SK-N-SH (cell line): ENCODE results near the gene PDE4B. TPM values are rescaled to one million over a fixed set of nuclear protein-coding genes. Genes with fewer than 3 reads are reported as not detected.
"Not testable (repeated sequence)": the region's sequence is repeated elsewhere in the genome, so short reads cannot be mapped to it uniquely, and the experiment has no call there.

ENCODE experiments used
- CTCF ChIA-PET: fragments of 300-600, 350-600 bp; formaldehyde crosslinking; extraction: SDS; loops from one replicate; lab custom pipeline; 2021; lab: Yijun Ruan, JAX
- POLR2A ChIA-PET: fragments of 350-600 bp; sonication (Branson Sonifier 250); formaldehyde crosslinking; extraction: SDS; loops from one replicate; lab custom pipeline; 2020; ENCODE audit warnings: antibody characterized with exemption, inconsistent platforms; lab: Yijun Ruan, JAX
- DNase-seq: peaks from one replicate; pipeline ENCODE4 v3.0.0; 2012
- H2AFZ ChIP-seq: fragments of 200-600 bp; sonication (generic); 2 replicates; pipeline ENCODE4 v1.8.1; 2016; ENCODE audit warnings: antibody characterized with exemption, mild to moderate bottlenecking, low read depth
- H3F3A ChIP-seq: fragments of 200-600 bp; sonication (generic); replicated peaks from 2 replicates; pipeline ENCODE3; 2016; ENCODE audit warnings: antibody characterized with exemption, mild to moderate bottlenecking; ENCODE audit not compliant: insufficient read depth
- H3K27ac ChIP-seq, 2 experiments: fragments of 200-500 bp in 1 of 2; fragments of 200-600 bp in 1 of 2; sonication (Bioruptor generic) in 1 of 2; sonication (generic), shearing (Covaris generic) in 1 of 2; 2 replicates each; pipeline versions ENCODE4 v1.5.1 to v1.6.1; 2014 to 2016; ENCODE audit warnings: low read depth in 2 of 2, inconsistent platforms in 1 of 2, low read length in 1 of 2, mild to moderate bottlenecking in 1 of 2, mixed read lengths in 1 of 2
- H3K27me3 ChIP-seq: fragments of 200-600 bp; sonication (generic), shearing (Covaris generic); 2 replicates; pipeline ENCODE4 v1.6.1; 2016; ENCODE audit warnings: mixed run types; ENCODE audit not compliant: insufficient read depth
- H3K36me3 ChIP-seq, 2 experiments: fragments of 200-500 bp in 1 of 2; fragments of 200-600 bp in 1 of 2; sonication (Bioruptor generic) in 1 of 2; sonication (generic) in 1 of 2; replicated peaks in 1 of 2; 2 replicates each; pipeline versions ENCODE3 to v1.5.1; 2014 to 2016; ENCODE audit warnings: low read length in 1 of 2, mild to moderate bottlenecking in 1 of 2; ENCODE audit not compliant: insufficient read depth in 2 of 2, control insufficient read depth in 1 of 2
- H3K4me1 ChIP-seq, 2 experiments: fragments of 200-500 bp in 1 of 2; fragments of 200-600 bp in 1 of 2; sonication (Bioruptor generic) in 1 of 2; sonication (generic), shearing (Covaris generic) in 1 of 2; 2 replicates each; pipeline versions ENCODE4 v1.5.1 to v1.6.1; 2014 to 2016; ENCODE audit warnings: low read depth in 1 of 2, low read length in 1 of 2, mixed run types in 1 of 2; ENCODE audit not compliant: insufficient read depth in 2 of 2, control insufficient read depth in 1 of 2
- H3K4me2 ChIP-seq: fragments of 200-600 bp; sonication (generic), shearing (Covaris generic); 2 replicates; pipeline ENCODE4 v1.6.1; 2017; ENCODE audit warnings: mixed run types
- H3K4me3 ChIP-seq, 2 experiments: fragments of 200-500 bp in 1 of 2; fragments of 200-600 bp in 1 of 2; sonication (Bioruptor generic) in 1 of 2; sonication (generic), shearing (Covaris generic) in 1 of 2; 2 replicates each; pipeline versions ENCODE4 v1.5.1 to v1.8.1; 2014 to 2016; ENCODE audit warnings: low read depth in 2 of 2, inconsistent platforms in 1 of 2, low read length in 1 of 2, mild to moderate bottlenecking in 1 of 2, mixed read lengths in 1 of 2, moderate library complexity in 1 of 2
- H3K79me2 ChIP-seq: fragments of 200-600 bp; sonication (generic); 2 replicates; pipeline ENCODE4 v1.8.1; 2017; ENCODE audit warnings: mild to moderate bottlenecking; ENCODE audit not compliant: insufficient read depth
- H3K9ac ChIP-seq: fragments of 200-600 bp; sonication (generic); 2 replicates; pipeline ENCODE4 v1.6.1; 2017; ENCODE audit warnings: mixed run types
- H3K9me2 ChIP-seq: fragments of 200-600 bp; sonication (generic); 2 replicates; pipeline ENCODE4 v1.6.1; 2017; ENCODE audit warnings: mixed run types
- H3K9me3 ChIP-seq: fragments of 200-600 bp; sonication (generic); 2 replicates; pipeline ENCODE4 v1.6.1; 2017; ENCODE audit warnings: mixed run types, mild to moderate bottlenecking, moderate library complexity
- H4K20me1 ChIP-seq: fragments of 200-600 bp; sonication (generic); 2 replicates; pipeline ENCODE4 v1.6.1; 2017; ENCODE audit warnings: mild to moderate bottlenecking, mixed run types; ENCODE audit not compliant: insufficient read depth
- CHD2 ChIP-seq: fragments of 150-350 bp; IDR thresholded peaks from 2 replicates; pipeline ENCODE4 v1.6.1; 2018; ENCODE audit warnings: low read length; ENCODE audit not compliant: partially characterized antibody
- ELF1 ChIP-seq: IDR thresholded peaks from 2 replicates; pipeline ENCODE4 v1.4.0; 2012
- EP300 ChIP-seq, 2 experiments: IDR thresholded peaks; 2 replicates each; pipeline versions ENCODE4 v1.4.0 to v1.6.1; 2012; ENCODE audit warnings: borderline replicate concordance in 1 of 2, low read depth in 1 of 2, low read length in 1 of 2
- EZH2phosphoT487 ChIP-seq: fragments of 200-600 bp; sonication (generic); IDR thresholded peaks from 2 replicates; pipeline ENCODE4 v1.6.1; 2017; ENCODE audit warnings: low read depth, mixed run types, mild to moderate bottlenecking, antibody characterized with exemption, moderate library complexity, borderline replicate concordance
- FOXM1 ChIP-seq: IDR thresholded peaks from 2 replicates; pipeline ENCODE4 v1.4.0; 2012; ENCODE audit warnings: low read depth, mild to moderate bottlenecking
- GATA2 ChIP-seq: sonication (generic); formaldehyde crosslinking; IDR thresholded peaks from 2 replicates; pipeline ENCODE4 v1.5.0; 2020; ENCODE audit warnings: mild to moderate bottlenecking, missing genetic modification reagents
- MEF2A ChIP-seq: IDR thresholded peaks from 2 replicates; pipeline ENCODE4 v1.4.0; 2012; ENCODE audit warnings: low read depth, borderline replicate concordance
- MXI1 ChIP-seq: IDR thresholded peaks from 2 replicates; pipeline ENCODE4 v1.6.1; 2012; ENCODE audit warnings: mild to moderate bottlenecking, low read depth, low read length, improper control_type of control experiment
- NFIC ChIP-seq: IDR thresholded peaks from 2 replicates; pipeline ENCODE4 v1.4.0; 2012; ENCODE audit warnings: borderline replicate concordance
- NRF1 ChIP-seq: IDR thresholded peaks from 2 replicates; pipeline ENCODE4 v1.6.1; 2012; ENCODE audit warnings: low read depth, mild to moderate bottlenecking, low read length
- RAD21 ChIP-seq: IDR thresholded peaks from 2 replicates; pipeline ENCODE4 v1.6.1; 2012; ENCODE audit warnings: mild to moderate bottlenecking, low read length
- RFX5 ChIP-seq: IDR thresholded peaks from 2 replicates; pipeline ENCODE4 v1.6.1; 2012; ENCODE audit warnings: mild to moderate bottlenecking, improper control_type of control experiment, low read length
- SIN3A ChIP-seq: IDR thresholded peaks from 2 replicates; pipeline ENCODE4 v1.6.1; 2012; ENCODE audit warnings: low read depth, mild to moderate bottlenecking, low read length, moderate library complexity, borderline replicate concordance
- SMC3 ChIP-seq: IDR thresholded peaks from 2 replicates; pipeline ENCODE4 v1.6.1; 2012; ENCODE audit warnings: low read depth, low read length, improper control_type of control experiment
- TAF1 ChIP-seq: IDR thresholded peaks from 2 replicates; pipeline ENCODE4 v1.6.1; 2012; ENCODE audit warnings: low read depth, mild to moderate bottlenecking, low read length, moderate library complexity, borderline replicate concordance
- TCF12 ChIP-seq: IDR thresholded peaks from 2 replicates; pipeline ENCODE4 v1.4.0; 2012
- TEAD4 ChIP-seq: IDR thresholded peaks from 2 replicates; pipeline ENCODE4 v1.4.0; 2012; ENCODE audit warnings: mild to moderate bottlenecking, borderline replicate concordance; ENCODE audit not compliant: insufficient read depth
- YY1 ChIP-seq: IDR thresholded peaks from 2 replicates; pipeline ENCODE4 v1.4.0; 2012; ENCODE audit warnings: low read depth, mild to moderate bottlenecking
- WGBS: methylation state at CpG from one replicate; pipeline ENCODE4 v1.1.6; 2017; ENCODE audit warnings: low lambda C conversion rate; 5-methylcytosine and 5-hydroxymethylcytosine counted together
- polyA plus RNA-seq, 3 experiments: library from polyadenylated mRNA; depleted of rRNA; stranded (reverse); fragments of >200 nt; gene quantifications; 2 replicates each; pipeline ENCODE4 v1.2.3, GENCODE V29; 2012
- TF ChIP-seq, protein P1 (sequence below): IDR thresholded peaks from 2 replicates; pipeline ENCODE4 v1.4.0; 2012; ENCODE audit warnings: low read depth, borderline replicate concordance
- TF ChIP-seq, protein P2 (sequence below): IDR thresholded peaks from 2 replicates; pipeline ENCODE4; 2012
- TF ChIP-seq, protein P3 (sequence below): fragments of 150-350 bp; IDR thresholded peaks from 2 replicates; pipeline ENCODE4 v1.6.1; 2017; ENCODE audit warnings: antibody characterized with exemption, low read length, low read depth, borderline replicate concordance
- TF ChIP-seq, protein P4 (sequence below): IDR thresholded peaks from 2 replicates; pipeline ENCODE4 v1.4.0; 2012; ENCODE audit warnings: low read depth, borderline replicate concordance

The PDE4B gene
- polyA plus RNA-seq, 1 of the 3 experiments (the other 2 are of a cell fraction), result 1.9 TPM

DNA sequence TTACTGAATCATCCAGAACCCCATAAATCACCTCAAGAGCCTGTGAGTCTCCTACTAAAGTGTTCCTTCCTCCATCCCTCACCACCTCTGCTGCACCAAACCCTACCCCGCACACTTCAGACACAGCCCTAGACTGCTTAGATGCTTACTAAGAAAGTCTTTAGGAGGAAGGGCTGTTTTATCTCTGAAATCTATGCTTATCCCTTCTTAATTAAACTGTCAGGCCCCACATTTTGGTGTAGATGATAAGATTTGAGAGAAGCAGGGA is 524.5 kb downstream of the PDE4B start:
- no peaks in the 10 kb centered on the region for H3F3A ChIP-seq
- H3K9me3 ChIP-seq, result no peaks in the 10 kb centered on the region
- ChIA-PET POLR2A (no interaction called here), CTCF (no interaction called here)
- no peak overlapping the region for H2AFZ ChIP-seq
- no peaks in the 10 kb centered on the region for H4K20me1 ChIP-seq
- no peak overlapping the region for H3K4me3 ChIP-seq
- TF ChIP-seq EZH2phosphoT487, result no peak
- no peak for TF ChIP-seq SMC3
- no peak for TF ChIP-seq NFIC
- no peak for TF ChIP-seq RAD21
- TF ChIP-seq TEAD4, result no peak
- no peak for TF ChIP-seq EP300 (IDR thresholded peaks at IDR 0.05; ENCODE audit: borderline replicate concordance in 1 of 2, low read depth in 1 of 2, low read length in 1 of 2)
- TF ChIP-seq MXI1, result no peak
- no peak for TF ChIP-seq ELF1
- TF ChIP-seq, protein P1, sequence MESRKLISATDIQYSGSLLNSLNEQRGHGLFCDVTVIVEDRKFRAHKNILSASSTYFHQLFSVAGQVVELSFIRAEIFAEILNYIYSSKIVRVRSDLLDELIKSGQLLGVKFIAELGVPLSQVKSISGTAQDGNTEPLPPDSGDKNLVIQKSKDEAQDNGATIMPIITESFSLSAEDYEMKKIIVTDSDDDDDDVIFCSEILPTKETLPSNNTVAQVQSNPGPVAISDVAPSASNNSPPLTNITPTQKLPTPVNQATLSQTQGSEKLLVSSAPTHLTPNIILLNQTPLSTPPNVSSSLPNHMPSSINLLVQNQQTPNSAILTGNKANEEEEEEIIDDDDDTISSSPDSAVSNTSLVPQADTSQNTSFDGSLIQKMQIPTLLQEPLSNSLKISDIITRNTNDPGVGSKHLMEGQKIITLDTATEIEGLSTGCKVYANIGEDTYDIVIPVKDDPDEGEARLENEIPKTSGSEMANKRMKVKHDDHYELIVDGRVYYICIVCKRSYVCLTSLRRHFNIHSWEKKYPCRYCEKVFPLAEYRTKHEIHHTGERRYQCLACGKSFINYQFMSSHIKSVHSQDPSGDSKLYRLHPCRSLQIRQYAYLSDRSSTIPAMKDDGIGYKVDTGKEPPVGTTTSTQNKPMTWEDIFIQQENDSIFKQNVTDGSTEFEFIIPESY, result no peak
- no peak for TF ChIP-seq NRF1
- no peak for TF ChIP-seq SIN3A
- no peak for TF ChIP-seq TAF1
- no peak for TF ChIP-seq MEF2A
- peaks cover 0 to 8% of the 10 kb centered on the region in 2 experiments; a peak in 2 of 4 replicates for H3K4me1 ChIP-seq
- DNase-seq, result no peak
- no peaks in the 10 kb centered on the region for H3K27me3 ChIP-seq
- H3K9me2 ChIP-seq, result no peaks in the 10 kb centered on the region
- WGBS, result 100% methylated on average over 1 of the region's 1 CpG
- H3K9ac ChIP-seq, result no peak overlapping the region
- H3K4me2 ChIP-seq, result no peak overlapping the region
- no peaks in the 10 kb centered on the region for H3K79me2 ChIP-seq
- no peak overlapping the region for H3K27ac ChIP-seq
- H3K36me3 ChIP-seq, result no peaks in the 10 kb centered on the region

DNA sequence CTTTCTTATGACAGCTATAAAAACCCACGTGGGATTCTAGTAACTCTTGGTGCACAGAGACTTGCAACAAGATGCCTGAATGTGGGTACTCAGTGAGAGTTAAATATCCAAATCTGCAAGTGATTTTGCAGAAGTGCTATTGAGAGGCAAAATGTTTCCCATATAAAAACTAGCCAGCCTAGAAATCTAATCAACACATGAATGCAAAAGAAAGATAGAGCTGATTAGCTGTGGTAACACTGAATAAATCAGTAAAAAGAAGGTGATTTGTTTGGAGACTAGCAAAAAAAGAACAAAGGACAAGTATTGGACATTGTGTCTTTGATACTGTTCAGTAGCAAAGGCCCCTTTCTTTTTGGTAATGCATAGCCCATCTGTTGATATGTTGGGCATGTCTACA is 527.5 kb downstream of the PDE4B start:
- Histone ChIP-seq H3K9me3 (no peaks in the 10 kb centered on the region), H3K9ac (no peak overlapping the region), H3K4me3 (no peak overlapping the region), H4K20me1 (no peaks in the 10 kb centered on the region), H3K9me2 (no peaks in the 10 kb centered on the region), H3K36me3 (no peaks in the 10 kb centered on the region), H2AFZ (no peak overlapping the region), H3K4me2 (no peak overlapping the region), H3K27ac (no peak overlapping the region), H3K4me1 (no peaks in the 10 kb centered on the region; a peak in 1 of 4 replicates), H3K79me2 (no peaks in the 10 kb centered on the region), H3K27me3 (no peaks in the 10 kb centered on the region), H3F3A (no peaks in the 10 kb centered on the region)
- DNase-seq, result no peak
- CTCF ChIA-PET, result interaction anchor here (2.3 kb wide), 1 partner anchor 12 kb away, joined by 6 read pairs; no protein-coding TSS in a partner anchor
- 25% methylated on average over 1 of the region's 1 CpG for WGBS
- POLR2A ChIA-PET, result no interaction called here
- TF ChIP-seq EZH2phosphoT487, result no peak
- TF ChIP-seq FOXM1, result no peak
- no peak for TF ChIP-seq CHD2
- no peak for TF ChIP-seq GATA2 (CRISPR knock-in tag)
- TF ChIP-seq, protein P2, sequence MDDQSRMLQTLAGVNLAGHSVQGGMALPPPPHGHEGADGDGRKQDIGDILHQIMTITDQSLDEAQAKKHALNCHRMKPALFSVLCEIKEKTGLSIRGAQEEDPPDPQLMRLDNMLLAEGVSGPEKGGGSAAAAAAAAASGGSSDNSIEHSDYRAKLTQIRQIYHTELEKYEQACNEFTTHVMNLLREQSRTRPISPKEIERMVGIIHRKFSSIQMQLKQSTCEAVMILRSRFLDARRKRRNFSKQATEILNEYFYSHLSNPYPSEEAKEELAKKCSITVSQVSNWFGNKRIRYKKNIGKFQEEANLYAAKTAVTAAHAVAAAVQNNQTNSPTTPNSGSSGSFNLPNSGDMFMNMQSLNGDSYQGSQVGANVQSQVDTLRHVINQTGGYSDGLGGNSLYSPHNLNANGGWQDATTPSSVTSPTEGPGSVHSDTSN, result no peak
- TF ChIP-seq TCF12, result no peak
- TF ChIP-seq RFX5, result no peak
- TF ChIP-seq, protein P3, sequence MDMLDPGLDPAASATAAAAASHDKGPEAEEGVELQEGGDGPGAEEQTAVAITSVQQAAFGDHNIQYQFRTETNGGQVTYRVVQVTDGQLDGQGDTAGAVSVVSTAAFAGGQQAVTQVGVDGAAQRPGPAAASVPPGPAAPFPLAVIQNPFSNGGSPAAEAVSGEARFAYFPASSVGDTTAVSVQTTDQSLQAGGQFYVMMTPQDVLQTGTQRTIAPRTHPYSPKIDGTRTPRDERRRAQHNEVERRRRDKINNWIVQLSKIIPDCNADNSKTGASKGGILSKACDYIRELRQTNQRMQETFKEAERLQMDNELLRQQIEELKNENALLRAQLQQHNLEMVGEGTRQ, result no peak
- TF ChIP-seq YY1, result no peak
- TF ChIP-seq, protein P4, sequence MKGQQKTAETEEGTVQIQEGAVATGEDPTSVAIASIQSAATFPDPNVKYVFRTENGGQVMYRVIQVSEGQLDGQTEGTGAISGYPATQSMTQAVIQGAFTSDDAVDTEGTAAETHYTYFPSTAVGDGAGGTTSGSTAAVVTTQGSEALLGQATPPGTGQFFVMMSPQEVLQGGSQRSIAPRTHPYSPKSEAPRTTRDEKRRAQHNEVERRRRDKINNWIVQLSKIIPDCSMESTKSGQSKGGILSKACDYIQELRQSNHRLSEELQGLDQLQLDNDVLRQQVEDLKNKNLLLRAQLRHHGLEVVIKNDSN, result no peak
- TF ChIP-seq RAD21, result no peak

DNA sequence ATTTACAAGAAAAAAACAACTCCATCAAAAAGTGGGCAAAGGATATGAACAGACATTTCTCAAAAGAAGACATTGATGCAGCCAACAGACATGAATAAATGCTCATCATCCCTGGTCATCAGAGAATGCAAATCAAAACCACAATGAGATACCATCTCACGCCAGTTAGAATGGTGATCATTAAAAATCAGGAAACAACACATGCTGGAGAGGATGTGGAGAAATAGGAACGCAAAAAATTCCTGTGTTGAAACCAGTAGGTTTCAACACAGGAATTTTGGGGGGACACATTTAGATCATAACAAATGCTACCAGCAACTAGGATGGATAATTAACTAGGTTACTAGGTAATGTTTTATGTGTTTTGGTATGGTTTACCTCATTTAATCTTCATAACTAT is 529.8 kb downstream of the PDE4B start:
- H3K27me3 ChIP-seq, H3K27ac ChIP-seq, H3K79me2 ChIP-seq, H3K4me1 ChIP-seq, DNase-seq, H3K9ac ChIP-seq, CTCF ChIA-PET, H3K36me3 ChIP-seq, H2AFZ ChIP-seq, H3K9me3 ChIP-seq, H3F3A ChIP-seq, H3K4me2 ChIP-seq, POLR2A ChIA-PET, H4K20me1 ChIP-seq, H3K9me2 ChIP-seq, H3K4me3 ChIP-seq: not testable (repeated sequence)
- 90% methylated on average over 2 of the region's 2 CpGs for WGBS
